ENCODE data around the gene LTA4H.

Gene LTA4H

DNA sequence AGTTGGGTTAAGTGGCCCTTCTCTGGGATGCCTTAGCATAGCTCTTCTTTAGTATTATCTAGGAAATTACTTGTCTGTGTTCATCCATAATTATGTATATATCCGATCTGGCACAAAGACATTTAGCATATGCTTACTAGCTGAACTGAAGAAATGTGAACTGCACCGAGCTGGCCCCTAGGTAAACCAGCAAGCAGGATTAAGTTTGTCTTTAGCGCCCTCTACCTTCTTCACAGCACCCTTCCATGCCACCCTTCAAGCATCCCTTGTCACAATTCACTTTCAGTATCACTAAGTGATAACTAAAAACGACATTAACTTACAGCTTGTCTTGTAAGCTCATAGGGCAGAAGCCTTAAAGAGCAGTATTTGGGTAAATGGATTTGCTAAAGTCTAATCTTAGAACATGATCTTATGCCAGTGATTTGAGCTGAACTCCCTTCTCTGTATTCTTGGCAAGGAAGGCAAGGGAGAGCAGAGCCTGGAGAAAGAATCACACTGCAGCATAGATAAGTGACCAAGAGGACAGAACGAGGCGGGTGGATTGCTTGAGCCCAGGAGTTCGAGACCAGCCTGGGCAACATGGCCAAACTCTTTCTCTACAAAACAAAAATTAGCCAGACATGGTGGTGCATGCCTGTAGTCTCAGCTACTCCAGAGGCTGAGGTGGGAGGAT is 36.6 kb downstream of the LTA4H start:
- CTCF ChIA-PET = interaction anchor here (0.6 to 5.6 kb wide), 46 partner anchors 9 to 1873 kb away, joined by 3 to 58 read pairs (median 4); partner anchors contain the start of genes AMDHD1 and CCDC38
- POLR2A ChIA-PET = interaction anchor here (2.3 kb wide), 1 partner anchor 37 kb away, joined by 10 read pairs; the partner anchor contains the start of gene LTA4H
- H3K27ac ChIP-seq (ENCODE audit: extremely low read depth, low read depth, low read length) = no peak overlapping the region
- no peak for TF ChIP-seq ZNF184 (tag by site-specific recombination; IDR thresholded peaks at IDR 0.05)
- TF ChIP-seq ZNF24 (tag by site-specific recombination; IDR thresholded peaks at IDR 0.05) = no peak; the same call in 1 of the 2 replicates
- TF ChIP-seq, protein P1, sequence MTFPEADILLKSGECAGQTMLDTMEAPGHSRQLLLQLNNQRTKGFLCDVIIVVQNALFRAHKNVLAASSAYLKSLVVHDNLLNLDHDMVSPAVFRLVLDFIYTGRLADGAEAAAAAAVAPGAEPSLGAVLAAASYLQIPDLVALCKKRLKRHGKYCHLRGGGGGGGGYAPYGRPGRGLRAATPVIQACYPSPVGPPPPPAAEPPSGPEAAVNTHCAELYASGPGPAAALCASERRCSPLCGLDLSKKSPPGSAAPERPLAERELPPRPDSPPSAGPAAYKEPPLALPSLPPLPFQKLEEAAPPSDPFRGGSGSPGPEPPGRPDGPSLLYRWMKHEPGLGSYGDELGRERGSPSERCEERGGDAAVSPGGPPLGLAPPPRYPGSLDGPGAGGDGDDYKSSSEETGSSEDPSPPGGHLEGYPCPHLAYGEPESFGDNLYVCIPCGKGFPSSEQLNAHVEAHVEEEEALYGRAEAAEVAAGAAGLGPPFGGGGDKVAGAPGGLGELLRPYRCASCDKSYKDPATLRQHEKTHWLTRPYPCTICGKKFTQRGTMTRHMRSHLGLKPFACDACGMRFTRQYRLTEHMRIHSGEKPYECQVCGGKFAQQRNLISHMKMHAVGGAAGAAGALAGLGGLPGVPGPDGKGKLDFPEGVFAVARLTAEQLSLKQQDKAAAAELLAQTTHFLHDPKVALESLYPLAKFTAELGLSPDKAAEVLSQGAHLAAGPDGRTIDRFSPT (tag by site-specific recombination; IDR thresholded peaks at IDR 0.05) = no peak
- TF ChIP-seq ZXDB (tag by site-specific recombination; IDR thresholded peaks at IDR 0.05) = no peak
- TF ChIP-seq MEIS1 (CRISPR knock-in tag; IDR thresholded peaks at IDR 0.05; ENCODE audit: borderline replicate concordance) = no peak
- TF ChIP-seq ZFHX2 (tag by site-specific recombination; conservative IDR thresholded peaks at IDR 0.05) = no peak
- TF ChIP-seq ZNF830 (tag by site-specific recombination; IDR thresholded peaks at IDR 0.05; ENCODE audit: low read depth) = no peak
- TF ChIP-seq, protein P2, sequence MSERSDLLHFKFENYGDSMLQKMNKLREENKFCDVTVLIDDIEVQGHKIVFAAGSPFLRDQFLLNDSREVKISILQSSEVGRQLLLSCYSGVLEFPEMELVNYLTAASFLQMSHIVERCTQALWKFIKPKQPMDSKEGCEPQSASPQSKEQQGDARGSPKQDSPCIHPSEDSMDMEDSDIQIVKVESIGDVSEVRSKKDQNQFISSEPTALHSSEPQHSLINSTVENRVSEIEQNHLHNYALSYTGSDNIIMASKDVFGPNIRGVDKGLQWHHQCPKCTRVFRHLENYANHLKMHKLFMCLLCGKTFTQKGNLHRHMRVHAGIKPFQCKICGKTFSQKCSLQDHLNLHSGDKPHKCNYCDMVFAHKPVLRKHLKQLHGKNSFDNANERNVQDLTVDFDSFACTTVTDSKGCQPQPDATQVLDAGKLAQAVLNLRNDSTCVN (tag by site-specific recombination; optimal IDR thresholded peaks at IDR 0.05) = no peak
- no peak for TF ChIP-seq ZNF658 (tag by site-specific recombination; IDR thresholded peaks at IDR 0.05)
- TF ChIP-seq, protein P3, sequence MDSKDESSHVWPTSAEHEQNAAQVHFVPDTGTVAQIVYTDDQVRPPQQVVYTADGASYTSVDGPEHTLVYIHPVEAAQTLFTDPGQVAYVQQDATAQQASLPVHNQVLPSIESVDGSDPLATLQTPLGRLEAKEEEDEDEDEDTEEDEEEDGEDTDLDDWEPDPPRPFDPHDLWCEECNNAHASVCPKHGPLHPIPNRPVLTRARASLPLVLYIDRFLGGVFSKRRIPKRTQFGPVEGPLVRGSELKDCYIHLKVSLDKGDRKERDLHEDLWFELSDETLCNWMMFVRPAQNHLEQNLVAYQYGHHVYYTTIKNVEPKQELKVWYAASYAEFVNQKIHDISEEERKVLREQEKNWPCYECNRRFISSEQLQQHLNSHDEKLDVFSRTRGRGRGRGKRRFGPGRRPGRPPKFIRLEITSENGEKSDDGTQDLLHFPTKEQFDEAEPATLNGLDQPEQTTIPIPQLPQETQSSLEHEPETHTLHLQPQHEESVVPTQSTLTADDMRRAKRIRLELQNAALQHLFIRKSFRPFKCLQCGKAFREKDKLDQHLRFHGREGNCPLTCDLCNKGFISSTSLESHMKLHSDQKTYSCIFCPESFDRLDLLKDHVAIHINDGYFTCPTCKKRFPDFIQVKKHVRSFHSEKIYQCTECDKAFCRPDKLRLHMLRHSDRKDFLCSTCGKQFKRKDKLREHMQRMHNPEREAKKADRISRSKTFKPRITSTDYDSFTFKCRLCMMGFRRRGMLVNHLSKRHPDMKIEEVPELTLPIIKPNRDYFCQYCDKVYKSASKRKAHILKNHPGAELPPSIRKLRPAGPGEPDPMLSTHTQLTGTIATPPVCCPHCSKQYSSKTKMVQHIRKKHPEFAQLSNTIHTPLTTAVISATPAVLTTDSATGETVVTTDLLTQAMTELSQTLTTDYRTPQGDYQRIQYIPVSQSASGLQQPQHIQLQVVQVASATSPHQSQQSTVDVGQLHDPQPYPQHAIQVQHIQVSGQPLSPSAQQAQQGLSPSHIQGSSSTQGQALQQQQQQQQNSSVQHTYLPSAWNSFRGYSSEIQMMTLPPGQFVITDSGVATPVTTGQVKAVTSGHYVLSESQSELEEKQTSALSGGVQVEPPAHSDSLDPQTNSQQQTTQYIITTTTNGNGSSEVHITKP (tag by site-specific recombination; IDR thresholded peaks at IDR 0.05) = no peak
- no peak for TF ChIP-seq ZNF157 (tag by site-specific recombination; IDR thresholded peaks at IDR 0.05)
- TF ChIP-seq, protein P4, sequence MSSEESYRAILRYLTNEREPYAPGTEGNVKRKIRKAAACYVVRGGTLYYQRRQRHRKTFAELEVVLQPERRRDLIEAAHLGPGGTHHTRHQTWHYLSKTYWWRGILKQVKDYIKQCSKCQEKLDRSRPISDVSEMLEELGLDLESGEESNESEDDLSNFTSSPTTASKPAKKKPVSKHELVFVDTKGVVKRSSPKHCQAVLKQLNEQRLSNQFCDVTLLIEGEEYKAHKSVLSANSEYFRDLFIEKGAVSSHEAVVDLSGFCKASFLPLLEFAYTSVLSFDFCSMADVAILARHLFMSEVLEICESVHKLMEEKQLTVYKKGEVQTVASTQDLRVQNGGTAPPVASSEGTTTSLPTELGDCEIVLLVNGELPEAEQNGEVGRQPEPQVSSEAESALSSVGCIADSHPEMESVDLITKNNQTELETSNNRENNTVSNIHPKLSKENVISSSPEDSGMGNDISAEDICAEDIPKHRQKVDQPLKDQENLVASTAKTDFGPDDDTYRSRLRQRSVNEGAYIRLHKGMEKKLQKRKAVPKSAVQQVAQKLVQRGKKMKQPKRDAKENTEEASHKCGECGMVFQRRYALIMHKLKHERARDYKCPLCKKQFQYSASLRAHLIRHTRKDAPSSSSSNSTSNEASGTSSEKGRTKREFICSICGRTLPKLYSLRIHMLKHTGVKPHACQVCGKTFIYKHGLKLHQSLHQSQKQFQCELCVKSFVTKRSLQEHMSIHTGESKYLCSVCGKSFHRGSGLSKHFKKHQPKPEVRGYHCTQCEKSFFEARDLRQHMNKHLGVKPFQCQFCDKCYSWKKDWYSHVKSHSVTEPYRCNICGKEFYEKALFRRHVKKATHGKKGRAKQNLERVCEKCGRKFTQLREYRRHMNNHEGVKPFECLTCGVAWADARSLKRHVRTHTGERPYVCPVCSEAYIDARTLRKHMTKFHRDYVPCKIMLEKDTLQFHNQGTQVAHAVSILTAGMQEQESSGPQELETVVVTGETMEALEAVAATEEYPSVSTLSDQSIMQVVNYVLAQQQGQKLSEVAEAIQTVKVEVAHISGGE (tag by site-specific recombination; conservative IDR thresholded peaks at IDR 0.05; ENCODE audit: low read depth) = no peak
- TF ChIP-seq ZNF664 (tag by site-specific recombination; IDR thresholded peaks at IDR 0.05) = no peak
- no peak for TF ChIP-seq ZNF140 (tag by site-specific recombination; IDR thresholded peaks at IDR 0.05)
- TF ChIP-seq, protein P5, sequence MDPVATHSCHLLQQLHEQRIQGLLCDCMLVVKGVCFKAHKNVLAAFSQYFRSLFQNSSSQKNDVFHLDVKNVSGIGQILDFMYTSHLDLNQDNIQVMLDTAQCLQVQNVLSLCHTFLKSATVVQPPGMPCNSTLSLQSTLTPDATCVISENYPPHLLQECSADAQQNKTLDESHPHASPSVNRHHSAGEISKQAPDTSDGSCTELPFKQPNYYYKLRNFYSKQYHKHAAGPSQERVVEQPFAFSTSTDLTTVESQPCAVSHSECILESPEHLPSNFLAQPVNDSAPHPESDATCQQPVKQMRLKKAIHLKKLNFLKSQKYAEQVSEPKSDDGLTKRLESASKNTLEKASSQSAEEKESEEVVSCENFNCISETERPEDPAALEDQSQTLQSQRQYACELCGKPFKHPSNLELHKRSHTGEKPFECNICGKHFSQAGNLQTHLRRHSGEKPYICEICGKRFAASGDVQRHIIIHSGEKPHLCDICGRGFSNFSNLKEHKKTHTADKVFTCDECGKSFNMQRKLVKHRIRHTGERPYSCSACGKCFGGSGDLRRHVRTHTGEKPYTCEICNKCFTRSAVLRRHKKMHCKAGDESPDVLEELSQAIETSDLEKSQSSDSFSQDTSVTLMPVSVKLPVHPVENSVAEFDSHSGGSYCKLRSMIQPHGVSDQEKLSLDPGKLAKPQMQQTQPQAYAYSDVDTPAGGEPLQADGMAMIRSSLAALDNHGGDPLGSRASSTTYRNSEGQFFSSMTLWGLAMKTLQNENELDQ (tag by site-specific recombination; IDR thresholded peaks at IDR 0.05; ENCODE audit: low read depth) = no peak
- no peak for TF ChIP-seq IKZF3 (tag by site-specific recombination; IDR thresholded peaks at IDR 0.05)
- no peak for TF ChIP-seq ZFP41 (tag by site-specific recombination; IDR thresholded peaks at IDR 0.05; ENCODE audit: borderline replicate concordance)
- TF ChIP-seq KLF1 (tag by site-specific recombination; IDR thresholded peaks at IDR 0.05) = no peak
- TF ChIP-seq, protein P6, sequence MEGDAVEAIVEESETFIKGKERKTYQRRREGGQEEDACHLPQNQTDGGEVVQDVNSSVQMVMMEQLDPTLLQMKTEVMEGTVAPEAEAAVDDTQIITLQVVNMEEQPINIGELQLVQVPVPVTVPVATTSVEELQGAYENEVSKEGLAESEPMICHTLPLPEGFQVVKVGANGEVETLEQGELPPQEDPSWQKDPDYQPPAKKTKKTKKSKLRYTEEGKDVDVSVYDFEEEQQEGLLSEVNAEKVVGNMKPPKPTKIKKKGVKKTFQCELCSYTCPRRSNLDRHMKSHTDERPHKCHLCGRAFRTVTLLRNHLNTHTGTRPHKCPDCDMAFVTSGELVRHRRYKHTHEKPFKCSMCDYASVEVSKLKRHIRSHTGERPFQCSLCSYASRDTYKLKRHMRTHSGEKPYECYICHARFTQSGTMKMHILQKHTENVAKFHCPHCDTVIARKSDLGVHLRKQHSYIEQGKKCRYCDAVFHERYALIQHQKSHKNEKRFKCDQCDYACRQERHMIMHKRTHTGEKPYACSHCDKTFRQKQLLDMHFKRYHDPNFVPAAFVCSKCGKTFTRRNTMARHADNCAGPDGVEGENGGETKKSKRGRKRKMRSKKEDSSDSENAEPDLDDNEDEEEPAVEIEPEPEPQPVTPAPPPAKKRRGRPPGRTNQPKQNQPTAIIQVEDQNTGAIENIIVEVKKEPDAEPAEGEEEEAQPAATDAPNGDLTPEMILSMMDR (tag by site-specific recombination; IDR thresholded peaks at IDR 0.05) = peak; percentile 59; the same call in 1 of the 2 replicates
- peak; percentile 89 for TF ChIP-seq ZBTB17 (tag by site-specific recombination; IDR thresholded peaks at IDR 0.05)
- TF ChIP-seq ZNF660 (tag by site-specific recombination; IDR thresholded peaks at IDR 0.05) = peak; percentile 37; the same call in 1 of the 2 replicates
- TF ChIP-seq ZNF16 (tag by site-specific recombination; IDR thresholded peaks at IDR 0.05; ENCODE audit: low read depth) = no peak

More for the DNA sequence above, 36.6 kb downstream of the LTA4H start:
- peaks cover 21 to 32% of the 10 kb centered on the region in 2 experiments for H3K36me3 ChIP-seq (ENCODE audit: control insufficient read depth in 2 of 2, insufficient read depth in 1 of 2, low read length in 2 of 2)
- no peak overlapping the region for H3K4me3 ChIP-seq (ENCODE audit: low read depth, low read length)
- no peaks in the 10 kb centered on the region for H3K4me1 ChIP-seq (ENCODE audit: control insufficient read depth, insufficient read depth, low read length)
- no peaks in the 10 kb centered on the region for H3K9me3 ChIP-seq (ENCODE audit: control insufficient read depth, insufficient read depth, low read depth, low read length)

Measured in HEK293 (cell line).